HL-60 (cell line): ENCODE data around the gene MYCBP.

ENCODE experiments used
- CTCF ChIP-seq: IDR thresholded peaks from one replicate; pipeline ENCODE4 v1.5.1; 2011; ENCODE audit warnings: low read length, control low read depth, inconsistent platforms; ENCODE audit not compliant: insufficient read depth
- REST ChIP-seq: IDR thresholded peaks from 2 replicates; pipeline ENCODE4 v1.6.1; 2012; ENCODE audit warnings: low read depth; ENCODE audit not compliant: insufficient replicate concordance

- no peak for TF ChIP-seq CTCF
- TF ChIP-seq REST, result no peak
These were observed 44.2 kb upstream of the MYCBP start for GRCh38 chr1:38917337-38917736.
